Measurements from ENCODE around the gene MAFG.

DNA sequence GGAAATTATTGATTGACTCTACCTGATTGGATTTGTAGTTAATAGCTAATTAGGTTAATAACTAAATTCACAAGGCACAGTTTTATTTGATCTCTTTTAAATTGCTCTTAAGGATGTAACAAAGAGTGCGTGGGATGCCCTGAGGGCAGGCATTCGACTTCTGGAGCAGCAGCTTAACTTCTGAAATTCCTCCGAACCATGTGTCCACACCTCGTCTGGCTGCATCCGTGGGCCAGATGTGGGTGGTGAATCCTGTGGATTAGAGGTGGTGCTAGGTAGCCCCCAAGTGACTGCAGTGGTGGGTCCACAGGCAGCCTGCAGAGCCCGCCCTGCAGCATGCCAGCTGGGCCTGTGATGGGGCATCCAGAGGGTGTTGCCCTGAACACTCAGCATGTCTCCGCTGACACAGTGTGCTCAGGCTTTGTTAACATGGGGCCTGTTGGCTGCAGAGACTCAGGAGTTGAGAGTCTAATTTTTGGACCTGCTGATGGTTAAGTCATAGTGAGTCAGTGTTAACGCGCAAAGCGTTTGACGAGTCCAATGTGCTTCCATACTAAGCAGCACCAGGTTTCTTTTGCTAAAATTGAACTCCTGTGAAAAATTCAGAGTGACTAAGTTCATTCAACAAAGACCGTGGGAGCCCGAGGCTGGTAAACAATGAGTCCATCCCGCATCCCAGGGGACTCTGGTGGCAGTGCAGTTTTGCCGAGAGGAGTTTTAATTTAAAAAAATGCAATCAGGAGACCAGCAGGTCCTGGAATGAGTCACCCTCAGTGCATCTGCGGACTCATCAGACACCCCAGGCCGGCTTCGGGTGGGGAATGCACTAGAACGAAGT, 29.3 kb downstream of the MAFG start:
- no peak for TF ChIP-seq YY1 (IDR thresholded peaks at IDR 0.05; ENCODE audit: insufficient read depth, insufficient read length)
- no peak for TF ChIP-seq SUZ12 (IDR thresholded peaks at IDR 0.05; ENCODE audit: extremely low read depth, insufficient read depth, insufficient read length)

Measured in NT2/D1 (cell line).